Measurements from ENCODE around the gene DEPDC1B.
"Not testable (repeated sequence)": the region's sequence is repeated elsewhere in the genome, so short reads cannot be mapped to it uniquely, and the experiment has no call there.

DEPDC1B gene

DNA sequence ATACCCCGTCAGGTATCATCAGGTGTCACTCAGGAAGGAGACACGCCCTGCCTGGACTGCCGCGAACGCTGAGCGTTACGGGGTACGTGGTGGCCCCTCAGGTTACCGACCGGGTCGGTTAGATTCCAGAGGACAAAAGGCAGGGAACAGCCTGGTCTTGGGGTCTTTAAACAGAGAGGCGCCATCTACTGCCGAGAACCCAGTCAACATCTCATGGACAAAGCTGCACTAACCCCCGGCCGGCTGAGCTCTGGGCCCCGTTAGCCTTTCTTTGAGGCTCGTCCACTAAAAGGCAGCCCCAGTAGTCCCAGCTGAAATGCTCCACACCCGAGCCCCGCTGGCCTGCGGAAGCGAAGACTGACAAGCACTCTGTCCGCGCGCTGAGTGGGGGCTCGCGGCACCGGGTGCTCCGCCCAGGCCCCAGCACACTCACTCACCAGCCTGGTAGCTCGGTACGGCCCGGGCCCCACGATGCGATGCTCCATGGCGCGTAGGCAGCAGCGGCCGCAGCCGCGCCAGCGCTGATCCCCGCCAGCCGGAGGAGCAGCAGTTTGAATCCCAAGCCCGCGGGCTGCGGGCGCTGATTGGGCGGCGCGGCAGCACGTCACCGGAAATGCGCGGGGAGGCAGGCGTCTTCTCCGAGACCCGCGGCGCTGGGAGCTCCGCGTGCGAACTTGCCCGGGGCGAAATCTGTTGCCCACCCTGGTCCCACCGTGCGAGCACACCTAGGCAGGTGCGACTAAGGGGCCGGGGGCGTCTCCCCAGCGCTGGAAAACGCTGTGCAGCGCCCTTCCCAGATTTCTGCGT, at the start of gene DEPDC1B:
Gene DEPDC1B, minus strand, starts transcription at position 558 of the 807 bp plus-strand sequence. Its CDS starts 73 bp downstream, at position 485.
- DNase-seq (ENCODE audit: low read depth, low spot score) = peak; percentile 68

DNA sequence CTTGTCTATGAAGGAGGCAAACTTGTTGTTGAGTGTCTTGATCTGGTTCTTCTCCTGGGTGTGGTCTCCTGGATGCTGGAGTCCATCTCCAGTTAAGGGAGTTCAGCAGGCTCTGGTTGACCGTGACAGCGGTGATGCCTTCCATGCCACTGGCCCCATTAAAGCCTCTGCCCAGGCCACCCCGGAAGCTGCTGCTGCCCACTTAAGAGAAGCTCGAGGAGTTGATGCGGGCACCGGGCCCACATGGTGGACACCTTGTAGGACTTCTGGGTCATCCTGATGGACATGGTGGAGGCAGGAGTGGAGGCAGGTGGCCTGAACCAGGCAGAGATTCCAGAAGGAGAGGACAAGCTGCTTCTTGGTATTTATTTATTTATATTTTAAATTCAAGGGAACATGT, 44.7 kb upstream of the DEPDC1B start:
- DNase-seq (ENCODE audit: low read depth, low spot score) = no peak

GRCh38 chr5:60743511-60744314, 43.7 kb upstream of the DEPDC1B start:
- DNase-seq (ENCODE audit: low read depth, low spot score) = no peak

DNA sequence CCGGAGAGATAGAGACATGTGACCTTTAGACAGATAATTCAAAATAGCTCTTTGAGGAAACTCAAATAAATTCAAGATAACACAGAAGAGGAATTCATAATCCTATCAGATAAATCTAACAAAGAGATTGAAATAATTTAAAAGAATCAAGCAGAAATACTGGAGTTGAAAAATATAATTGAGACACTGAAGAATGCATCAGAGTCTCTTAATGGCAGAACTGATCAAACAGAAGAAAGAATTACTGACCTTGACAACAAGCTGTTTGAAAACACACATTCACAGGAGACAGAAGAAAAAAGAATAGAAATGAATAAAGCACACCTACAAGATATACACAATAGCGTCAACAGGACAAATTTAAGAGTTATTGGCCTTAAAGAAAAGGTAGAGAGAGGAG, 40.4 kb upstream of the DEPDC1B start:
- DNase-seq (ENCODE audit: low read depth, low spot score) = no peak

GRCh38 chr5:60738933-60739332, 39.0 kb upstream of the DEPDC1B start:
- no peak for DNase-seq (ENCODE audit: low read depth, low spot score)

DNA sequence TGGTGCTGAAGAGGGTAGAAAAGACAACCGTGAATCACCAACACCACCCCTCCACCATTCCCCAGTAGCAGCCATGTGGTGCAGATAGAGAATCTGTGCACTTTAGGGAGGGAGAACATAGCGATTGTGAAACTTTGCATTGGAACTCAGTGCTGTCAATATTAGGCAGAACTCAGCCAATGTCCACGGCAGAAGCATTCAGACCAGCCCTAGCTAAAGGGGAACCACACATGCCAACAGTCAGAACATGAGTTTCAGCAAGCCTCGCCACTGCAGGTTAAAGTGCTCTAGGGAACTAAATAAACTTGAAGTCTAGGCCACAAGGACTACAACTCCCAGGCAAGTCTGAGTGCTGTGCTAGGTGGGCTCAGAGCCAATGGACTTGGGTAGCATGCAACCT, 38.5 kb upstream of the DEPDC1B start:
- no peak for DNase-seq (ENCODE audit: low read depth, low spot score)

DNA sequence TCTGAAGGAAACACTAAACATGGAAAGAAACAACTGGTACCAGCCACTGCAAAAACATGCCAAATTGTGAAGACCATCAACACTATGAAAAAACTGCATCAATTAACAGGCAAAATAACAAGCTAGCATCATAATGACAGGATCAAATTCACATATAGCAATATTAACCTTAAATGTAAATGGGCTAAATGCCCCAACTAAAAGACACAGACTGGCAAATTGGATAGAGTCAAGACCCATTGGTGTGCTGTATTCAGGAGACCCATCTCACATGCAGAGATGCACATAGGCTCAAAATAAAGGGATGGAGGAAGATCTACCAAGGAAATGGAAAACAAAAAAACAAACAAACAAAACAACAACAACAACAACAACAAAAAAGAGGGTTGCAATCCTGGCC, 30.9 kb upstream of the DEPDC1B start:
- DNase-seq (ENCODE audit: low read depth, low spot score) = not testable (repeated sequence)

DNA sequence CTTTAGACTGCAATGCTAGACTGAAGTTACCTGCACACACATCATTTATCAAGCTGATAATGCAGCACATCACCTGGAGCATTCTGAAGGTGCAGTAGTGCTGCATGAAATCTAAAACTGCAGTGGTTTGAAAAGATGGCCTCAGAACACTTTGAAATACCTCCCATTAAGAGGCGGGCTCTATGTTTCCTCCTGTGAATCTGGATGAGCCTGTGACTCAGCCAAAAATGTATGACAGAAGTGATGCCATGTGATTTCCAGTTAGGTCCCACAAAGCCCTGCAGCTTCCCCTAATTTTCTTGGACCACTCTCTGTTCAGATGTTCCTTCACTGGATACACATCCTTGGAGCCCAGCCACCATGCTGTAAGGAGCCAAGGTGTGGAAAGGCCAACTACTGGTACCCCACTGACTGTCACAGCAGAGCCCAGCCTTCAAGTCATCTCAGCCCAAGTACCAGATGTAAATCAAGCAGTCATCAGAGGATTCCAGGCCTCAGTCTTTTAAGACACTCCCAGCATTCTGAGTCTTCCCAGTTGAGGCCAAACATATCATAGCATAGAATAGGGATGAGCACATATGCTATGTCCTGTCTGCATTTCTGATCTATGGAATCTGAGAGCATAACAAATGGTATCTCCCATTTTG, 27.2 kb upstream of the DEPDC1B start:
- no peak for DNase-seq (ENCODE audit: low read depth, low spot score)

DNA sequence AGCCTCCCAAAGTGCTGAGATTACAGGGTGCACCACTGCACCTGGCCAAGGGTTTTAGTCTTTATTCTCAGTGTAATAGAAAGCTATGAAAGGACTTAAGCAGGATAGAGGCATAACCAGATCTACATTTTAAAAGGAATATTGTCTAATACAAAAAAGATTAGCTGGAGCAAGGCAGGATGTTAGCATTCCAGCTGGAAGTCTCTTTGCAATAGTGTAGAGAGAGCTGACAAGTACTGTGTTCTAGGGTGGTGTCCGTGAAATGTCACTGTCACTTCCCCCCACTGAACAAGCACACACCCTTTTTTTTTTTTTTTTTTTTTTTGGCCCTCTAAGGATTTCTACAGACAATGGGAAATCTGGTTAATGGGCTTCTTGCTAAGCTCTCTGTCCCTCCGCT, 24.2 kb upstream of the DEPDC1B start:
- no peak for DNase-seq (ENCODE audit: low read depth, low spot score)

- no peak for DNase-seq (ENCODE audit: low read depth, low spot score)
Measured at GRCh38 chr5:60722416-60722815, 22.4 kb upstream of the DEPDC1B start.

DNA sequence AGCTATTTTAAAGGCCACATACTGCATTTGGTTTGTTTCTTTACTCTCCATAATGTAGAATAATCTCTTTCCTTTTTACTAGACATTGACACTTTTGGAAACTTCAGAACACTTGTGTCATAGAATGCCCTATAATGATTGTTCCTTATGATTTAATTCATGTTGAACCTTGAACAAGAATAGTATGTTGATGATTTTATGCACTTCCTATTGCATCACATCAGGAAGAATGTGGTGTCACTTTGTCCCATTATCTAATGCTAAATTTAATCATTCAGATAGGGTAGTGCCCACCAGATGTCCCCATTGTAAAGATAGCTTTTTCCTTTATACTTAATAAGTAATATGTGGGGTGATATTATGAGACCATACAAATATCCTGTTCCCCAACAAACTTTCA, 19.4 kb upstream of the DEPDC1B start:
- no peak for DNase-seq (ENCODE audit: low read depth, low spot score)

DNA sequence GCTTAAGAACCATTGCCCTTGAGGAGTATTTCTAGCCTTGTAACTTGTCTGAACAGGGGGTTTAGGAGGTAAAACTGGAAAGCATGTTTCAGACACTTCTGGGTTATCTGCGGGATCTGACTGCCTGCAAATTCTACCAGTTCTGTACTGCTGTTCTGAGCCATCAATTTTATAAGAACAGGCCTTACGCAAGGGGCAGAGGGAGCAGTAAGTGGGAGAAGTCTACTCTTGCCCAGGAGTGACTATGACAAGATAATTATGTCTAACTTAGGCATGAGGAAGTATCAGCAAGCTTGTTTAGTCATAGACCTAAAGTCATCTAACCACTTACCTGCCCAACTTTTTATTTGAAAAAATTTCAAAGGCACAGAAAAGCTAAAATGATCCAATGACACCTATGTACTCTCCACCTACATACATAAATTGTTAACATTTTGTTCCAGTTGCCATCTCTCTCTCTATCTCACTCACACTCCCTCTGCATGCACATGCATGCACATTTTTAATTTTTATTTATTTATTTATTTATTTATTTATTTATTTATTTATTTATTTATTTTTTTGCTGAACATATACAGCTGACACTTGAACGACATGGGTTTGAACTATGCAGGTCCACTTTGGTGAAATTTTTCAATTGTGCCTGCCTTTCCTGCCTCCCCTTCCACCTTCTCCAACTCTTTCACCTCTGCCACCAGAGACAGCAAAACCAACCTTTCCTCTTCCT, 18.4 kb upstream of the DEPDC1B start:
- DNase-seq (ENCODE audit: low read depth, low spot score) = no peak

- DNase-seq (ENCODE audit: low read depth, low spot score) = not testable (repeated sequence)
Measured at GRCh38 chr5:60715201-60715928, 15.4 kb upstream of the DEPDC1B start.

GRCh38 chr5:60712950-60713349, 13.0 kb upstream of the DEPDC1B start:
- DNase-seq (ENCODE audit: low read depth, low spot score) = no peak

GRCh38 chr5:60711892-60712291, 11.9 kb upstream of the DEPDC1B start:
- DNase-seq (ENCODE audit: low read depth, low spot score) = not testable (repeated sequence)

DNA sequence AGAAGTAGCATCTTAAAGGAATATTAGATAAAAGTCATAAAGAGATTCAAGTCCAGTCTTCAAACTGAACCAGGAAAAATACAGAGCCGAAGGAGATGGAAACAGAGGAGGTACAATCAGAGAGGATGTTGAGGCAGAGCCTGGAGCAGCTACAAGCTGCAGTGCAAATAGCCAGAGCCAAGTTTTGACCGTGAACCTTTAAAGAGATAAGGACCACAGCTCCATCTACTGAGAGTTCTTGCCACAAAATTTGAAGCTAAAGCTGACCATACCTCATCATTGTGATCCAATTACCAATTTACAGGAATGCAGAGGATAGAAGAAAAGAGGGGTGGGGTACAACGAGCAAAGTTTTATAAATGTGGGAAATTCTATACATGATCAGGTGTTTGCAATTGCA, 10.4 kb upstream of the DEPDC1B start:
- DNase-seq (ENCODE audit: low read depth, low spot score) = no peak

DNA sequence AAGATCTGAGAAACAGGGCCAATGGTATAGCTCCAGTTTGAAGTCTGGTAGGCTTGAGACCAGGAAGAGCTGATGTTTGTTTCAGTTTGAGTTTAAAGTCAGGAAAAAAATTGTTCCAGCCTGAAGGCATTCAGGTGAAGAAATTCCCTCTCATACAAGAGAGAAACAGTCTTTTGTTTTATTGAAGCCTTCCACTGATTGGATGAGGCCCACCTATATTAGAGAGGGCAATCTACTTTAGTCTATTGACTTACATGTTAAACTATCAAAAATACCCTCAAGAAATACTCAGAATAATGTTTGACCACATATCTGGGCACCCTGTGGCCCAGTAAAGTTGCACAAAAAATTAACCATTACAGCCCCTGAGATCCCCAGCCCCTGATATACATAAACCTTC, 5.2 kb upstream of the DEPDC1B start:
- no peak for DNase-seq (ENCODE audit: low read depth, low spot score)

DNA sequence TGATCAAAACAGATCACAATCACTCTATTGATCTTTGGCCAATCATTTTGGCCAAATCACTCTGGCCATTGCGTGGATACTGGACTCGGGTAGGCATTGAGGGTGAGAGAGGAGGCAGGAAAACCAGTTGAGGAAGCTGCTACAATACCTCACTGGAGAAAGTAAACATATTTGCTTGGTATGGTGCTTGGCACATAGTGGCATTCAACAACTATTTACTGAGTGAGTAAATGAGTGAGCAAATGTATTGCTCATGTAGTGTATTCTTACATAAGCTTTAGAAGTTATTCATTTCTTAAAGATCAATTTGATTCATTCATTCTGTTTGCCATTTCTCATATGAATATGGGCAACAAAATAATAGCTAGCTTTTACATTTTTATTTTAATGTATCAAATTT, 4.0 kb upstream of the DEPDC1B start:
- DNase-seq (ENCODE audit: low read depth, low spot score) = no peak

DNA sequence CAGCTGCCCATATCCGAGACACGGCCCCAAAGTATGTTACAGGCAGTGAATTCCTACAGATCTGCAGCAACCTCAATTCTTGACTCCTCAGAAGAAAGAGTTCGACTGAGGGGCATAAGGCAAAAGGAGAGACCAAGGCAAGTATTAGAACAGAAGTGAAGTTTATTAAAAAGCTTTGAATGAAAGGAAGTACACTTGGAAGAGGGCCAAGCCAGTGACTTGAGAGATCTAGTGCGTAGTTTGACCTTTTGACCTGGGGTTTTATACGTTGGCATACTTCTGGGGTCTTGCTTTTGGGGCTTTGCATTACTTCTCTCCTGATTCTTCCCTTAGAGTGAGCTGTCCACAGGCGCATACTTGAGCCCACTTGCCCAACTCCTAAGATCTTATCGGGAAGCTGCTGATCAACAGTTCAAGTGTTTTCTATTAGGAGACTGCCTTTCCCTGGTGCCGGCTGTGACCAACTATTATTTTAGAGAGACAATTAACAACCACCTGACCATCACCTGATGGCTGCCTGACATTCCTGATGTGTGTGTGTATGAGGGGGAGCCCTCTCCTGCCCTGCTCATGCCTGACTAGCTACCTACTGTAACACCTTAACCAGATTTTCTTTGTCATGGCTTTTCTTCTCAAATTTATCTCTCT, 1.5 kb upstream of the DEPDC1B start:
- no peak for DNase-seq (ENCODE audit: low read depth, low spot score)

- DNase-seq (ENCODE audit: low read depth, low spot score) = no peak
Measured at GRCh38 chr5:60700416-60700757, 421 bp upstream of the DEPDC1B start.

DNA sequence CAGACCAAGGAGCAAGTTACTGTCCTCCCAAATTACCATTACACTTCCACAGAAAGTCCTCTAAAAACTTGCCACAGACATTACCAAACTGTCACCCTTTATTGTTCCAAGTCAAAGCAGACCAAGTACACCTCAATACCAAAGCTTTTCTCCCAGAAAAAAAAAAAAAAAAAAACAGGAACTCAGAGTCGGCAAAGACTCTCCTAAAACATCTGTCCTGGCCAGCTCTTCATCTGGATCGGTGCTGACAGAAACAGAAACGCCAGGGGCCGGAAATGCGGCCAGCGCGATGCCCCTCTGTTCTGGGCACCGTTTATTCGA, 718 bp downstream of the DEPDC1B start:
- no peak for DNase-seq (ENCODE audit: low read depth, low spot score)
